NCI-H2227 (cell line): ENCODE measurements around the gene TAGAP.
"Not testable (repeated sequence)": the region's sequence is repeated elsewhere in the genome, so short reads cannot be mapped to it uniquely, and the experiment has no call there.

Source experiments
- DNase-seq: peaks from one replicate; lab custom pipeline; 2025; ENCODE audit not compliant: unreplicated experiment; lab: John Stamatoyannopoulos, UW

Gene TAGAP

GRCh38 chr6:159017757-159018559 lies 26.8 kb downstream of the TAGAP start:
- DNase-seq = no peak

DNA sequence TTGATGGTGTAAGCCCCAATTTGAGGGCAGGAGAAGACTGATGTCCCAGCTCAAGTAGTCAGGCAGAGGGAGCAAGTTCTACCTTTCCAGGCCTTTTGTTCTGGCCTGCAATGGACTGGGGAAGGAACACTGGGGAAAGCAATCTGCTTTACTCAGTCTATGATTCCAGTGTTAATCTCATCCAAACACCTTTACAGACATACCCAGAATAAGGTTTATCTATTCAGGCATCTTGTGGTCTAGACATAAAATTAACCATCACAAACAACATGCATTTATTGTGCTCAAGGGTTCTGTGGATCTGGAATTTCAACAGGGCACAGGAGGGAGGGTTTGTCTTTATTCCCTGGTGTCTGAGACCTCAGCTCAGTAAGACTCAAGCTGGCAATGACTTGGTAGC lies 30.4 kb downstream of the TAGAP start:
- DNase-seq = no peak

- no peak for DNase-seq
Observed at GRCh38 chr6:159013229-159013628, 31.6 kb downstream of the TAGAP start.

DNA sequence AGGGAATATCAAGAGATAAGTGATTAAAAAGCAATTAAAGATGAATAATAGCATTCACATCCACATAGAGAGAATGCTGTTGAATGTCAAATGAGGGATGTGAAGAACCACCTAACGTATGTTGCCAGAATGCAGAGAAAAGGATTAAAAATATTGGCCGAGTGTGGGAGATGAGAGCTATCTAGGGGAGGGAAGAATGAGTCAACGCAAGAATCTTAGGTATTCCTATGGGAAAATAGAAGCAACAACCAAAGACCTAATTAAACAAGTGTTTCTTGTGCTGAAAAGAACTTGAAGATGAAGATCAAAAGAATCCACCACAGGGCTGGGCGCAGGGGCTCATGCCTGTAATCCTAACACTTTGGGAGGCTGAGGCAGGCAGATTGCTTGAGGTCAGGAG lies 32.6 kb downstream of the TAGAP start:
- DNase-seq = no peak

DNA sequence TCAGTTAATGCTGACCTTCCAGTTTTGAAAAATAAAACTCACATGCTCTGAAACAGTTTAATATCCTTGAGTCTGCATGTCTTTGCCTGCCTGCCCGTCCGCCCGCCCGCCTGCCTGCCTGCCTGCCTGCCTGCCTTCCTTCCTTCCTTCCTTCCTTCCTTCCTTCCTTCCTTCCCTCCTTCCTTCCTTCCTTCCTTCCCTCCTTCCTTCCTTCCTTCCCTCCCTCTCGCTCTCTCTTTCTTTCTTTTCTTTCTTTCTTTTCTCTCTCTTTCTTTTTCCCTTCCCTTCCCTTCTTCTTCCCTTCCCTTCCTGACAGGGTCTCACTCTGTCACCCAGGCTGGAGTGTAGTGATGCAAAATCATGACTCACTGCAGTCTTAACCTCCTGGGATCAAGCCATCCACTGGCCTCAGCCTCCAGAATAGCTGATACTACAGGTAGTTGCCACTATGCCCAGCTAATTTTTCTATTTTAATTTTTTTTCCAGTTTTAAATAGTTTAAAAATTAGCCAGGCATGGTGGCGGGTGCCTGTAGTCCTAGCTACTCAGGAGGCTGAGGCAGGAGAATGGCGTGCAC lies 34.7 kb downstream of the TAGAP start:
- DNase-seq = not testable (repeated sequence)

DNA sequence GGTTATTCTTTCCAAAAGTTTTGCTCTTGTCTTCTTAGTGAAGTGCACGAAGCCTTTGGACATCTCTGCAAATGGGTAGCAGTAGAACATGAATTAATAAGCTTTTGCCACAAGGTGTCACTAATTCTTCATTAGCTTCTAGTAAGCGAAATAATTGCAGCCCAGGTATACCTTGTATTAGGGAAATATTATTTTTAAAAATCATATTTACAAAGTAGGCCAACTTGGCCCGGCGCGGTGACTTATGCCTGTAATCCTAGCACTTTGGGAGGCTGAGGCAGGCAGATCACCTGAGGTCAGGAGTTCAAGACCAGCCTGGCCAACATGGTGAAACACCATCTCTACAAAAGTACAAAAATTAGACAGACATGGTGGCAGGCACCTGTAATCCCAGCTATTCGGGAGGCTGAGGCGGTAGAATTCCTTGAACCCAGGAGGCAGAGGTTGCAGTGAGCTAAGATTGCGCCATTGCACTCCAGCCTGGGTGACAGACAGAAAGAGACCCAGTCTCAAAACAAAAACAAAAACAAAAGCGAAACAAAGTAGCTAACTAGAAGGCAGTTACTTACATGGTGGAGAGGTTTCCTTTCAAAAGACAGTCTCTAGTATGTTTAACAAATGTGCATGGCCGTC lies 36.0 kb downstream of the TAGAP start:
- no peak for DNase-seq

DNA sequence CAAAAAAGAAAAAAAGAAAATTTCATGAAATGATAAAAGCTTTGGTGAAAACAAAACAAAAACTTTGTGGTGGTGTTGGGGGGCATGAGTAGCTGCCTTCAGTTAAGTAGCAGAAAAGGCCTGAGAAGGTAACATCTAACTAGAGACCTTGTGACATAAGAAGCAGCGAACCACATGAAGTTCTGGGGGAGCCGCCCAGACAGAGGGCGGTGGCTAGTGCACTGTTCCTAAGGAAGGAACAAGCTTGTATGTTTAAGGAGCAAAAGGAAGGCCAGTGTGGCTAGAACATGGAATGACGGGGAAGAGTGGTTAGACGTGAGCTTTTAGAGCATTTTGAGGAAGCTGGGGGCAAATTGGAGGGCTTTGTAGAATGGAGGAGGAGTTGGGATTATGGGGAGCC lies 37.3 kb downstream of the TAGAP start:
- DNase-seq = no peak

- DNase-seq = no peak
Observed at GRCh38 chr6:159005436-159005835, 39.4 kb downstream of the TAGAP start.

DNA sequence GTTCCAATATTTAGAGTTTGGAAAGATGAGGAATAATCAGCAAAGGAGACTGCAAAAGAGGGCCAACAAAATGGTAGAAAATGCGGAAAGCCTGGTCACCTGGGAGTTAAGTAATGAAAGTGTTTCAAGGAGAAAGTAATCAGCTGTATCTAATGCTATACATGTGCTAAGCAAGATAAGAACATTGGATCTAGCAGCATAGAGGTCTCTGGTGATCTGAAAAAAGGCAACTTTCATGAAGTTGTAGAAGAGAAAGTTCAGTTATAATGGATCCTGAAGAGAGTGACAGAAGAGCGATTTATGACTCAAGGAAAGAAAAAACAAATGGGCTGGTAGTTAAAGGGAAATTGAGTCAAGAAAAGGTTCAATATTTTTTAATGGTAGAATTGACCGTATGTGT lies 40.2 kb downstream of the TAGAP start:
- DNase-seq = no peak

GRCh38 chr6:159002432-159003155 lies 42.2 kb downstream of the TAGAP start:
- no peak for DNase-seq

DNA sequence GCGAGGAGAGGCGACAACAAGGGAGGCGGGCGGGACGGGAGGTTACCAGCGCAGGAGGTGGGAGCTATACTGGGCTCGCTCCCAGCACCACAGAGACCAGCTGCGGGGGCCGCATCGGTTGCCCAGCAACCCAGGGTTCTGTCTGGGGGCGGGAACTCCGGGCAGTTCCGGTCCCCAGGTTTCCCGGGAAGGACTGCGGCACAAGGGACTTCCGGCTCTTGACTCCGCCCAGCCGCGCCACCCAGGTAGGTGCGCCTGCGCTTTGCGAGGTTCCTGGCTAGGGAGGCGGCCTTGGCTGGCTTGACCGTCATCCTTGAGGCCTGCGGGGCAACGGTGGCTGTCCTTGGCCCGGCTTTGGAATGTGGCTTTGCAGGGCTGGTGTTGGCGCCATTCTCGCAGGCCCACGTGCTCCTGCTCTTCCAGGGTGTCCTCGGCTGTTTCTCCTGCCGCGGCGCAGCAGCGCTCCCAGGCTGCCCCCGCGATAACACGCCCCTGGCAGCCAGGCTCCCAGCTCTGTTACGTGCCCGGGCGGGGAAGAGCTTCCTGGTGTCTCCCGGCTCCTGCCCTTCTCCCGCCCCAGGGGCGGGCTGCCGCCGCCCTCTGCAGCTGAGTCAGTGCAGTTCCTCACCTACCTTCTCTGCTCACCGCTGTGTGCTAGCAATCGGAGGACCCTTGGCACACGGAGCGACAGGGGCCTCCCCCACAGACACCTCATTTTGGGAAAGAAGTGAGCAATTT lies 45.0 kb downstream of the TAGAP start, which contains the start of gene RSPH3:
TSS of gene RSPH3 (minus strand) at position 537 of the 738 bp plus-strand sequence. CDS start 652 bp downstream, outside the sequence.
- DNase-seq = peak; percentile 96

DNA sequence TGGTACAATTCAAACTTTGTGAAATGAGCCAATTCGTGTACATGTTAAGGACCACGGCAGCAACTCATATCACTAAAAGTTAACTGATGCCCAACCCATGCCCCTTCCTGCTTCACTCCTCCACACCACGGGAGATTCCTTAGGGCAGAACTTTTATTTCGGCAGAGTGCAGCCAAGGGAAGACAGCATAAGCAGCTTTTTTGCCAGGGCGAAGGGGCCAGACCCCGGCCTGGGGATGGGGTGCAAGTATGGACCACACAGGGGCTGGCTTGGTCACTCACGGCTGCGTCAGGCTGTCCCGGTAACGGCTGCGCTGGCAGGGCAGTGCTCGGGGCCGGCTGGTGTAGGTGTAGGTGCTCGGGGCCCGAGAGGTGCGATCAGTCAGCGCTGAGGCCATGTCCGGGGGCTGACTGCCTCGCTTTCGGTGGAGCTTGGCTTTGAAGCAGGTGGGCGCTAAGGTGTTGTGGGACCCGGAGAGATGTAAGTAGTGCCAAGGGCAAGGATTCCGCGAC lies 45.6 kb downstream of the TAGAP start:
- no peak for DNase-seq

DNA sequence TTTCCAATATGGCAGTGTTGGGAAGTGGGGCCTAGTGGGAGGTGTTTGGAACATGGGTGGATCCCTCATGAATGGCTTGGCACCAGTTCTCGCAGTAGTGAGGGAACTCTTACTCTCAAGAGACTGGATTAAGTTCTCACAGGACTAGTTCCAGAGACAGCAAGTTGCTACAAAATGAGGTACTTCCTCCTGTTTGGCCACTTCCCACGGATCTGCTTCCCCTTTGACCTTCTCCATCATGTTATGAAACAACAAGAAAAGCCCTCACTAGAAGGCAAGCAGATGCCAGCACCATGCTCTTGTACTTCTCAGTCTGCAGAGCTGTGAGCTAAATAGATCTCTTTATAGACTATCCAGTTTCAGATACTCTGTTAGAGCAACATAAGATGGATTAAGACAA lies 47.9 kb downstream of the TAGAP start:
- no peak for DNase-seq

DNA sequence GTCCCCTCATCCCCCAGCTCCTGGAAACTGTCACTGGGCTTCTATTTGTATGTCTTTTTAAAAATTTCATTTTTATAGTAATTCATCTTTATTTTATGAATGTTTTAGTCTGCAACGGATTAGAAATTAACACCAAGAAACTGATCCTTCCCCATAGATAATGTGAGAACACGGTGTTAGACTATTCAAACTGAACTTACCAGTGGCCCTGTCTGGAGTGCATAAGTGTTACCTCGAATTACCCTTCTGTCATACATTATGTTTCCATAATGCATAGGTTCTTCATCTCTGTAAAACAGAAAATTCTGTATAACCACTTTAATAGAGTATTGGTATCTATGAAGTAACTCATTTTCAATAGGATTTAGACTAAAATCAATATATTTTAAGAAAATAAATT lies 51.2 kb downstream of the TAGAP start:
- DNase-seq = no peak

GRCh38 chr6:158991017-158991723 lies 53.6 kb downstream of the TAGAP start:
- DNase-seq = no peak

DNA sequence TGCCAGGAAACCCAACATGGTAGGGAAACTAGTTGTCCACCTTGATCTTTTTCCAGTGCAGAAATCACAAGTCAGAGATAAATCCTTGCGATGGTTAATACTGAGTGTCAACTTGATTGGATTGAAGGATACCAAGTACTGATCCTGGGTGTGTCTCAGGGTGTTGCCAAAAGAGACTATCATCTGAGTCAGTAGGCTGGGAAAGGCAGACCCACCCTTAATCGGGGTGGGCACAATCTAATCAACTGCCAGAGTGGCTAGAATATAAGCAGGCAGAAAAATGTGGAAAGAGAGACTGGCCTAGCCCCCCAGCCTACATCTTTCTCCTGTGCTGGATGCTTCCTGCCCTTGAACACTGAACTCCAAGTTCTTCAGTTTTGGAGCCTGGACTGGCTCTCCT lies 55.1 kb downstream of the TAGAP start:
- DNase-seq = not testable (repeated sequence)

DNA sequence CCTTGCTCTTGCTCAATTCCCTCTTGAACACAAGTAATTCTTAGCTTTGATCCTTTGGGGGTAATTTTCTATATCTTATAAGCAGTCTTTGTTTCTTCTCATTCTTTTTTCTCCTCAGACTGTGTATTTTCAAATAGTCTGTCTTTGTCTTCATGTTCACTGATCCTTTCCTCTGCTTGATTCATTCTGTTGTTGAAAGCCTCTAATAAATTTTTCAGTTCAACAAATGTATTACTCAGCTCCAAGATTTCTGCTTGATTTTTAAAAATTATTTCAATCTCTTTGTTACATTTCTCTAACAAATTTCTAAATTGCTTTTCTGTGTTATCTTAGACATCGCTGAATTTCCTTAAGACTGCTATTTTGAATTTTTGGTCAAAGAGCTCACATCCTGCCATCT lies 56.3 kb downstream of the TAGAP start:
- no peak for DNase-seq

GRCh38 chr6:158987657-158988056 lies 57.1 kb downstream of the TAGAP start:
- no peak for DNase-seq
